HG02571 (cell line): ENCODE data around the gene ASH1L.
"Not testable (repeated sequence)": the region's sequence is repeated elsewhere in the genome, so short reads cannot be mapped to it uniquely, and the experiment has no call there.

ENCODE experiments used
- ATAC-seq: cut with Tn5 transposase; IDR thresholded peaks from one replicate; pipeline ENCODE4 v1.9.1; 2021; ENCODE audit warnings: mild to moderate bottlenecking, moderate library complexity; ENCODE audit not compliant: unreplicated experiment

Gene ASH1L

GRCh38 chr1:155562581-155563376 lies at the start of gene ASH1L:
Gene ASH1L (minus strand): TSS chr1:155562803. CDS start chr1:155521519, 41,284 bp downstream.
- ATAC-seq: peak; percentile 68

GRCh38 chr1:155610257-155610647 lies 47.6 kb upstream of the ASH1L start:
- ATAC-seq: not testable (repeated sequence)

- peak; percentile 90 for ATAC-seq
Observed at GRCh38 chr1:155609515-155610256, 47.1 kb upstream of the ASH1L start, which contains the start of gene MSTO1. Gene MSTO1 (plus strand): TSS chr1:155610218. CDS start chr1:155610249, 31 bp downstream.

- no peak for ATAC-seq
Observed at GRCh38 chr1:155608888-155609225, 46.3 kb upstream of the ASH1L start.

- ATAC-seq: no peak
Observed at GRCh38 chr1:155607708-155608107, 45.1 kb upstream of the ASH1L start.

- not testable (repeated sequence) for ATAC-seq
Observed at GRCh38 chr1:155599828-155600572, 37.4 kb upstream of the ASH1L start.

- ATAC-seq: no peak
Observed at GRCh38 chr1:155598842-155599331, 36.3 kb upstream of the ASH1L start.

- ATAC-seq: no peak
Observed at GRCh38 chr1:155596864-155597263, 34.3 kb upstream of the ASH1L start.

GRCh38 chr1:155595877-155596474 lies 33.4 kb upstream of the ASH1L start:
- ATAC-seq: not testable (repeated sequence)

- ATAC-seq: no peak
Observed at GRCh38 chr1:155591770-155592169, 29.2 kb upstream of the ASH1L start.

GRCh38 chr1:155590516-155591247 lies 28.1 kb upstream of the ASH1L start:
- ATAC-seq: not testable (repeated sequence)

GRCh38 chr1:155589282-155589681 lies 26.7 kb upstream of the ASH1L start:
- not testable (repeated sequence) for ATAC-seq

GRCh38 chr1:155583846-155584245 lies 21.2 kb upstream of the ASH1L start:
- not testable (repeated sequence) for ATAC-seq

GRCh38 chr1:155575608-155576007 lies 13.0 kb upstream of the ASH1L start:
- ATAC-seq: not testable (repeated sequence)

GRCh38 chr1:155574077-155574476 lies 11.5 kb upstream of the ASH1L start:
- ATAC-seq: no peak

GRCh38 chr1:155570593-155570990 lies 8.0 kb upstream of the ASH1L start:
- no peak for ATAC-seq

GRCh38 chr1:155569988-155570592 lies 7.5 kb upstream of the ASH1L start:
- ATAC-seq: no peak

GRCh38 chr1:155563377-155564022 lies 897 bp upstream of the ASH1L start:
- not testable (repeated sequence) for ATAC-seq
